Left forelimb (tissue), 1 donor: ENCODE results near the gene DAP.

Experiments
- DNase-seq: peaks from one replicate; pipeline ENCODE4 v3.0.0-alpha.2; 2018; ENCODE audit warnings: low spot score

Gene DAP

GRCh38 chr5:10689391-10690081, 71.5 kb downstream of the DAP start:
- no peak for DNase-seq

DNA sequence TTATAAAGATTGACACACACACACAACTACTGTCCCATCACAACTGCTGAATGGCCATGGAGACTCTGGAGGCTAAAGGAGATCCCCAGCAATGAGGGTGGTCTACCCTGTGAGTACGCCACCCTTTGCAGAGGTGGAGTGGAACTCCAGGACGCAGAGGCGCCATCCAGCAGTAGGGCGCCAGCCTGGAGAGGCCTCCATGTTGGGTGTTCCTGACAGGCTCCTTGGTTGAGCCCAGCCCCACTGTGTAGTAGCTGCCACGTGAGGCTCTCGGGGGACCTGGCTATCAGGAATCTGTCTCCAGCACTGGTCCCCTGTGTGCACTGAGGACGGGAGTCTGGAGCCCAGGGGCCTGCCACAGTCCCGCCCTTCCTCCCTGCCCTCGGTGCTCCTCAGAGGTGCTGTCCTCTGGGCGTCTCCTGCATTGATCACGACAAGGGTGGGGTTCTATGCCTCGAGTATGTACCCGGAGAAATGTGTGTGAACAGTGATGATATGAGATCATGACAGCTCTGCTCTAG, 72.3 kb downstream of the DAP start:
- no peak for DNase-seq

- no peak for DNase-seq
Observed at GRCh38 chr5:10686890-10687289, 74.1 kb downstream of the DAP start.

GRCh38 chr5:10685115-10685521, 75.9 kb downstream of the DAP start:
- no peak for DNase-seq

GRCh38 chr5:10684303-10685086, 76.5 kb downstream of the DAP start:
- peak; percentile 22 for DNase-seq

- DNase-seq, result peak; percentile 44
Observed at GRCh38 chr5:10682801-10683525, 78.1 kb downstream of the DAP start.

DNA sequence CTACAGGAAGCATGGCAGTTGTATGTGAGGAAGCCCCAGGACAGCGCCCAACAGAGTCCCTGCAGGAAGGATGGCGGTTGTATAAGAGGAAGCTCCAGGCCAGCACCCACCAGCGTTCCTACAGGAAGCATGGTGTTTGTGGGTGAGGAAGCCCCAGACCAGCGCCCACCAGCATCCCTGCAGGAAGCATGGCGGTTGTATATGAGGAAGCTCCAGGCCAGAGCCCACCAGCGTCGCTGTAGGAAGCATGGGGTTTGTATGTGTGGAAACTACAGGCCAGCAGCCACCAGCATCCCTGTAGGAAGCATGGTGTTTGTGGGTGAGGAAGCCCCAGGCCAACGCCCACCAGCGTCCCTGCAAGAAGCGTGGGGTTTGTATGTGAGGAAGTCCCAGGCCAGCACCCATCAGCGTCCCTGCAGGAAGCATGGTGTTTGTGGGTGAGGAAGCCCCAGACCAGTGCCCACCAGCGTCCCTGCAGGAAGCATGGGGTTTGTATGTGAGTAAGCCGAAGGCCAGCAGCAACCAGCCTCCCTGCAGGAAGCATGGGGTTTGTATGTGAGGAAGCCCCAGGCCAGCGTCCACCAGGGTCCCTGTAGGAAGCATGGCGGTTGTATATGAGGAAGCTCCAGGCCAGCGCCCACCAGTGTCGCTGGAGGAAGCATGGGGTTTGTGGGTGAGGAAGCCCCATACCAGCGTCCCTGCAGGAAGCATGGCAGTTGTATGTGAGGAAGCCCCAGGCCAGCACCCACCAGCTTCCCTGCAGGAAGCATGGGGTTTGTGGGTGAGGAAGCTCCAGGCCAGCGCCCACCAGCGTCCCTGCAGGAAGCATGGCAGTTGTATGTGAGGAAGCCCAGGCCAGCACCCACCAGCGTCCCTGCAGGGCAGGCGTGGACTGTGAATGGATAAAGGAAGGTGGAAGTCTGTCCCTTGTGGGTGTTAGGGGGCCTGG, 79.0 kb downstream of the DAP start:
- DNase-seq, result peak; percentile 46

DNA sequence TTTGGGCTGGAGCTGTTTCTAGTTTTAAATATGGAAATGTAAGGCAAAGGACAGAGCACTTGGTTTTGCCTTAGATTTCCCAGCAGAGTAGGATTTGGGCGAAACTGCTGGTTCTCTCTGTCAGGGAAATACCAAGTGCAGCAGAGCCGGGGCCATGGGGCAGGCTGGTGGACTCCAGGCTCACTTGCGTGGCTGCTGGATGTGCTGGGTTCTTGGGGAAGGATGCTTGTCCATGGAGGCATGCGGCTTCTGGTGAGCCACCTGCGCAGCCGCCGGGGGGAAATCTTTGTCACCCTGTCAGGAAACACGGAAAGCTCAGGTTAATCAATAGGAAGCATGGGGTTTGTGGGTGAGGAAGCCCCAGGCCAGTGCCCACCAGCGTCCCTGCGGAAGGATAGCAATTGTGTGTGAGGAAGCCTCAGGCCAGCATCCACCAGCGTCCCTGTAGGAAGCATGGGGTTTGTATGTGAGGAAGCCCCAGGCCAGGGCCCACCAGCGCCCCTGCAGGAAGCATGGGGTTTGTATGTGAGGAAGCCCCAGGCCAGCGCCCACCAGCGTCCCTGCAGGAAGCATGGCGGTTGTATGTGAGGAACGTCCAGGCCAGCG, 80.1 kb downstream of the DAP start:
- peak; percentile 56 for DNase-seq

DNA sequence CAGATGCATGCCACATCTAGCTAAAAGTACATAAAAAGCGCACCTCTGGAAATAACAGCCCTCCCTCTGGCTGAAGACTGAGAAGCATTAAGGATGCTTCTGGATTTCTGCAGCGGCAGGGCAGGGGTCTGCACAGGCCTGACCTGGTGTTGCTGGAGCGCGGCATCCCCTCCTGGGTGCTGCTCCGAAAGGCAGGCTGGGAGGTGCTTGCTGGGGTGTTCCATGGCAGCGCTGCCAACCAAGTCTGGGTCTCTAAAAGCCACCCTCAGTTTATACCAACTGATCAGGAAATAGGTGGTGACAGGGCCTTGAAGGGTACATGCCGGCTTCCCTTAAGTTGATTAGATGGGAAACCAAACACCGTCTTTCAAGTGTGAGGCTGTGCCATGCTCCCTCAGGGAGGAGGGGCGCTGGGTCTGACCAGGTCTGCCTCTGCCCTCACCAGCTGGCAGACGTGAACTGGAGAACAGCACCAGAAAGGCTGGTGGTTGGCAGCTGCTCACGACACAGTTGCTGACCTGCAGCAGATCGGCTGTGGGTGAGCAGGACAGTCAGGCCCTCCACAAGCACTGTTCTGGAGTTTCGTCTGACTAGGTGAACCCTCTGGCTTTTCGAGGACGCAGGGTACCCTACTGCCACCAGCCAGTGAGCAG, 81.6 kb downstream of the DAP start:
- peak; percentile 53 for DNase-seq

- DNase-seq, result peak; percentile 45
Observed at GRCh38 chr5:10678244-10678643, 82.8 kb downstream of the DAP start.

GRCh38 chr5:10677533-10677932, 83.5 kb downstream of the DAP start:
- DNase-seq, result peak; percentile 36

GRCh38 chr5:10676946-10677345, 84.1 kb downstream of the DAP start:
- DNase-seq, result no peak

- peak; percentile 37 for DNase-seq
Observed at GRCh38 chr5:10676224-10676623, 84.8 kb downstream of the DAP start.

GRCh38 chr5:10675177-10675700, 85.8 kb downstream of the DAP start:
- DNase-seq, result peak; percentile 40

GRCh38 chr5:10674582-10674981, 86.5 kb downstream of the DAP start:
- peak; percentile 28 for DNase-seq

DNA sequence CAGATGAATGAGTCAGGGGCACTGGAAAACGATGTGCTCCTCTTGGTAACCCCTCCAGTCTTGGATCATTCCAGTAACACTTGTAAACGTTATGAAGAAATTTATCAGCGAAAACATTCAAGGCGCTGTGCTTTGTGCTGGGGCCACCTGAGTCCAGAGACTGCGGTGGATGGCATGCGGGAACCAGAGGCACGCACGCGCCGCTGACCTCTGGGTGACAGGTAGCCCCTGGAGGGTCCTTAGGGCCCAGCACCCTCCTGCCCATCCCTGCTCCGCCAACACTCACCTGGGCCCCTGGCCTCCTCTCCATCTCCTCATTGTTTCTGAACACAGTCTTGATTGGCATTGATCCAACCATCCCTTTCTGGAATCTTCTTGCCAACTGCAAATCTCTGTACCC, 86.9 kb downstream of the DAP start:
- no peak for DNase-seq

DNA sequence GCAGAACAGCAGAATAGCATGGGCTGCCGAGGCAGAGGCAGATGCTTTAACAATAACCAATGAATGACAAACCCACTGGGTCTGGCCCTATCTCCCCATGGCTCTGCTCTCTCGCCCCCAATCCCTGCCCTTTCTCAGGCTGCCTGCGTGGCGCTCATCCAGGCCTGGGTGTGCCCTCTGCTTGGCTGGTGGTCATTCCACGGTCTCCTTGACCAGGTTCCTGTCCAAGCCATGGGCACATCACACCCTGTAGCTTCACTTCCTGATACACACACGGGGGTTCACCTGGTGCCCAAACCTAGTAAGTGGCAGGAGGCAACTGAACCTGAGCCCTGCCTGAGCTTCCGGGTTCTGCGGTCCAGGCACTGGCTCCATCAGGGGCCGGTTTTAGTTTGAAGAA, 87.6 kb downstream of the DAP start:
- peak; percentile 53 for DNase-seq

- DNase-seq, result peak; percentile 17
Observed at GRCh38 chr5:10673017-10673389, 88.0 kb downstream of the DAP start.

- no peak for DNase-seq
Observed at GRCh38 chr5:10672146-10673016, 88.7 kb downstream of the DAP start.
